Activated CD4-positive, alpha-beta T cell treated with anti-CD3 and anti-CD28 coated beads, Interleukin-2, amount 50 U/mL, for 16 hours (primary cell): ENCODE data around the gene SMPDL3A.
A peak's percentile ranks its signal among the peaks of the same experiment; 100 is the strongest.

Experiments
- DNase-seq: peaks from one replicate; pipeline ENCODE4 v3.0.0-alpha.2; 2020

SMPDL3A gene

GRCh38 chr6:122806291-122806690 is 17.2 kb downstream of the SMPDL3A start:
- no peak for DNase-seq

- DNase-seq, result no peak
These were observed 19.2 kb downstream of the SMPDL3A start for GRCh38 chr6:122808121-122808885.

GRCh38 chr6:122809001-122809400 is 19.9 kb downstream of the SMPDL3A start:
- DNase-seq, result no peak

- DNase-seq, result no peak
These were observed 20.6 kb downstream of the SMPDL3A start for GRCh38 chr6:122809691-122810090.

GRCh38 chr6:122810189-122810588 is 21.1 kb downstream of the SMPDL3A start:
- DNase-seq, result no peak

GRCh38 chr6:122817358-122817757 is 28.3 kb downstream of the SMPDL3A start:
- no peak for DNase-seq

- no peak for DNase-seq
These were observed 28.7 kb downstream of the SMPDL3A start for GRCh38 chr6:122817766-122818165.

- no peak for DNase-seq
These were observed 29.8 kb downstream of the SMPDL3A start for GRCh38 chr6:122818866-122819265.

- DNase-seq, result no peak
These were observed 32.0 kb downstream of the SMPDL3A start for GRCh38 chr6:122821095-122821494.

- no peak for DNase-seq
These were observed 36.1 kb downstream of the SMPDL3A start for GRCh38 chr6:122825163-122825562.

GRCh38 chr6:122829456-122829855 is 40.4 kb downstream of the SMPDL3A start:
- no peak for DNase-seq

- DNase-seq, result no peak
These were observed 42.5 kb downstream of the SMPDL3A start for GRCh38 chr6:122831511-122831910.

- no peak for DNase-seq
These were observed 43.4 kb downstream of the SMPDL3A start for GRCh38 chr6:122832459-122832858.

GRCh38 chr6:122833021-122833491 is 44.0 kb downstream of the SMPDL3A start:
- DNase-seq, result no peak

GRCh38 chr6:122838060-122838780 is 49.2 kb downstream of the SMPDL3A start:
- no peak for DNase-seq

GRCh38 chr6:122839472-122839871 is 50.4 kb downstream of the SMPDL3A start:
- peak; percentile 57 for DNase-seq

- DNase-seq, result no peak
These were observed 50.8 kb downstream of the SMPDL3A start for GRCh38 chr6:122839906-122840305.

GRCh38 chr6:122845464-122845863 is 56.4 kb downstream of the SMPDL3A start:
- DNase-seq, result no peak

- DNase-seq, result no peak
These were observed 57.0 kb downstream of the SMPDL3A start for GRCh38 chr6:122845916-122846612.

GRCh38 chr6:122853259-122853995 is 64.4 kb downstream of the SMPDL3A start:
- no peak for DNase-seq
